GM13977 (cell line): ENCODE measurements around the gene KLHDC10.

ENCODE experiments used
- DNase-seq: peaks from one replicate; pipeline ENCODE4 v3.0.0; 2012; ENCODE audit warnings: low spot score
- in situ Hi-C: fragments of 300-500 bp; cut with MboI; formaldehyde crosslinking; loops from one replicate; pipeline ENCODE4 v1.12.0; 2022; ENCODE audit warnings: low sequenced_read_pairs, low pct_unique_long_range_greater_than_20kb, mixed read lengths, inconsistent platforms; ENCODE audit not compliant: unreplicated experiment
- TF ChIP-seq, protein P1 (sequence below): IDR thresholded peaks from 2 replicates; pipeline ENCODE4 v1.5.1; 2012; ENCODE audit warnings: mild to moderate bottlenecking, control low read depth; ENCODE audit not compliant: insufficient read depth; ENCODE audit errors: extremely low read depth, missing control alignments

Gene KLHDC10

DNA sequence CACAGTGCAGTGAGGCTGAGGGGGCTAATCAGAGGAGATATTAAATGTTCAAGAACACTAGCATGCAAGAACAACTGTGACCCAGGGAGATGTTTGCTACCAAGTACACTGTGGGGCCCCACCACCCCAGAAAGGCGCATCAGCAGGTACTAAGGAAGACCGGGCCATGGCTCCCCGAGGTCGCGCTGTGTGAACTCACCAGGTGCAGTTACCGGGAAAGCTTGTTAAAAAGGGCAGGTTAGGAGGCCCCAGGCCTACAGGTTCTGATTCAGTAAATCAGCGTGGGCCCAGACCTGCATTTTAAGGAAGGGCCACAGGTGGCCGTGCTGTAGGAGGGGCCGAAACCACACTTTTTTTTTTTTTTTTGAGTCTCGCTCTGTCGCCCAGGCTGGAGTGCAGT is 80.3 kb downstream of the KLHDC10 start:
- DNase-seq, result no peak
- in situ Hi-C loops, result no loop called here
- TF ChIP-seq, protein P1, sequence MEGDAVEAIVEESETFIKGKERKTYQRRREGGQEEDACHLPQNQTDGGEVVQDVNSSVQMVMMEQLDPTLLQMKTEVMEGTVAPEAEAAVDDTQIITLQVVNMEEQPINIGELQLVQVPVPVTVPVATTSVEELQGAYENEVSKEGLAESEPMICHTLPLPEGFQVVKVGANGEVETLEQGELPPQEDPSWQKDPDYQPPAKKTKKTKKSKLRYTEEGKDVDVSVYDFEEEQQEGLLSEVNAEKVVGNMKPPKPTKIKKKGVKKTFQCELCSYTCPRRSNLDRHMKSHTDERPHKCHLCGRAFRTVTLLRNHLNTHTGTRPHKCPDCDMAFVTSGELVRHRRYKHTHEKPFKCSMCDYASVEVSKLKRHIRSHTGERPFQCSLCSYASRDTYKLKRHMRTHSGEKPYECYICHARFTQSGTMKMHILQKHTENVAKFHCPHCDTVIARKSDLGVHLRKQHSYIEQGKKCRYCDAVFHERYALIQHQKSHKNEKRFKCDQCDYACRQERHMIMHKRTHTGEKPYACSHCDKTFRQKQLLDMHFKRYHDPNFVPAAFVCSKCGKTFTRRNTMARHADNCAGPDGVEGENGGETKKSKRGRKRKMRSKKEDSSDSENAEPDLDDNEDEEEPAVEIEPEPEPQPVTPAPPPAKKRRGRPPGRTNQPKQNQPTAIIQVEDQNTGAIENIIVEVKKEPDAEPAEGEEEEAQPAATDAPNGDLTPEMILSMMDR, result no peak

DNA sequence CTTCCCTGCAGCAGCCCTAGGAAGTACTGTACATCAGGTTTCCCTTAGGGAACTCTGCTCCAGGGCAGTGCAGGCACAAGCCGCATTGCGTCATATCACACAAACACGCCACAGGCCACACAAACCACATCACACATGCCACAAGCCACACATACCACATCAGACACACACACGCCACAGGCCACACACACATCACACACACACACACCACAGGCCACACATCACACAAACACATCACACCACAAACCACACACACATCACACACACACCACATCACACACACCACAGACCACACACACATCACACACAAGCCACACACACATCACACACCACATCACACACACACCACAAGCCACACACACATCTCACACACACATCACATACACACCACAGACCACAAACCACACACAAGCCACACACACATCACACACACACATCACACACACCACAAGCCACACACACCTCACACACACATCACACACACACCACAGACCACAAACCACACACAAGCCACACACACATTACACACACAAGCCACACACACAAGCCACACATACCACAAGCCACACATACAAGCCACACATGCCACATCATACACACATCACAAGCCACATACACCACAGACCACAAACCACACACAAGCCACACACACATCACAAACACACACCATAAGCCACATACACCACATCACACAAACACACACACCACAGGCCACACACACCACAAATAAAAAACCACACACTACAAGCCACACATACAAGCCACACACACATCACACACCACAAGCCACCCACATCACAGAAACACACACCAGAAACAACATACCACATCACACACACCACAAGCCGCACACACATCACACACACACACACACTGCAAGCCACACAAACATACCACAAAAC is 81.5 kb downstream of the KLHDC10 start:
- TF ChIP-seq, protein P1, result no peak
- DNase-seq, result no peak
- in situ Hi-C loops, result no loop called here

DNA sequence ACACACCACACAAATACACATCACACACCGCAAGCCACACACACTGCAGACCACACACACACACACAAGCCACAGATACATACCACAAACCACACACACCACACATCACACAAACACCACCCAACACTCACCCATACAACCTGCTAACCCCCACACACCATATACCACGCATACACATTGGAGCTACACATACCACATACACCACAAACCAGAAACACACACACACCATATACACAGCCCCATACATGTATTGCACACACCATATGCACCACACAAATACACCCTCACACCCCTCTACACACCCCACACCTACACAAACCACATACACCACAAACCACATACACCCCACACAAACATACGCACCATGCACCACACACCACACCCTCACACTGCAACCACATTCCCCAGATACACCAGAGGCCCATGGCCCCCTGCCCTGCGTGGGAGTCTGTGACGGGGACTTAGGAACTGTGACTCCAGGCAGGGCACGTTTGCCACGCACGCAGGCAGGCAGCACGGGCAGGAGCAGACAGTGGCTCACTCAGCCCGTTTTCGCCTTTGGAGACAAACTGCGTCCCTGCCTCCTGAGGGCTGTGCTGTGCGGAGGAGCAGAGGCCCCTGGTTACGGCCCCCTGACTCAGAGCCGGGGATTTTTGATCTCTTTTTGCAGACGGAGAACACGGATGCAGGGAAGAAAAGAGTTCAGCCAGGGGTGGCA is 82.3 kb downstream of the KLHDC10 start:
- TF ChIP-seq, protein P1, result no peak
- DNase-seq, result no peak

DNA sequence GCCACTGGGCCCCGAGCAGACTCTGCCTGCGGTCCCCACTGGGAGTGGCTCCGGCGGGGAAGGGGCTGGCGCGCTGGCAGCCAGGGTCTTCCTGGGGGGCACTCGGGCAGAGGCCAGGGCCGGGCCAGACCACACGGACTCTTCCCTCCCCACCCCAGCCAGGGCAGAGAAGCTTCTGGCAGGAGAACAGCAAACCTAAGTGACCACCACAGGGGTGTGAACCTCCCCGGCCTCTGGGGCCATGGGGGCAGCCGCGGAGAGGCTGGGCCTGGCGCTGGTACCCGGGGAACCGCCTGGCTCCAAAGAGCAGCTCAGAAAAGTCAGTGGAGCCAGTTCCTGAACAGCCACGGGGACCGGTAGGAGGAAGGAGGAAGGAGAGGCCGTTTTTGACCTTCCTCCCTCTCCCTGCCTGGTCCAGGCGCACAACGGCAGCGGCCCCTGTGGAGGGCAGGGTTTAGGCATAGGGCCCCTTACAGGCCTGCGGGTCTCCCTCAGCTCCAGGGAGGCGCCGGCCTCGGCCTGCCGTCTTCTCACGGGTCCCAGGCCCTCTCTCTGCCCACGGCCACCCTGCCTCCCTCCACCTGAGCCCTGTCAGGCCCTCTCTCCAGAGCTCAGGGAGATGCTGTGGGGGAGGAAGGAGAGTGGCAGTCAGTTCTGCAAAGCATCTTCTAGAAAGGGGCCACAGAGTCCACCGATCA is 83.0 kb downstream of the KLHDC10 start:
- TF ChIP-seq, protein P1, result no peak
- in situ Hi-C loops, result no loop called here

More for the DNA sequence above, 82.3 kb downstream of the KLHDC10 start:
- in situ Hi-C loops, result no loop called here

DNA sequence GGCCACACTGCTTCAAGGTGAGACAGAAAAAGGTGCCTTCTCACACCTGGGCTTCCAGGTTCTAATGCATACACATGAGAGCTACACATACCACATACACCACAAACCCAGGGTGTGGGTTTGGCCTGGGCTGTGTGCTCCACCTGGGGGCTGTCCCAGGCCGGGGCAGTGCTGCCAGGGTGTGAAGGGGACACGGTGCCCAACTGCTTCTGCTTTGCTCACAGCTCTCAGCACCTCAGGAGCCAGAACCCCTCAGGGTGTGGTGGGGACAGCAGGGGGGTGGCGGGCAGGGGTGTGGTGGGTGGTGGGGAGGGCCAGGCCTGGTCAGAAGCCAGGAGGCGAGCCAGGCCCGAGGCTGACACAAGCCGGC is 83.8 kb downstream of the KLHDC10 start:
- no peak for DNase-seq
- in situ Hi-C loops, result no loop called here
- TF ChIP-seq, protein P1, result no peak

More for the DNA sequence above, 83.0 kb downstream of the KLHDC10 start:
- no peak for DNase-seq
